HG03565 (cell line): ENCODE measurements around the gene NLRP12.
"Not testable (repeated sequence)": the region's sequence is repeated elsewhere in the genome, so short reads cannot be mapped to it uniquely, and the experiment has no call there.

Experiments used
- ATAC-seq: cut with Tn5 transposase; IDR thresholded peaks from one replicate; pipeline ENCODE4 v1.9.1; 2021; ENCODE audit warnings: mild to moderate bottlenecking, moderate library complexity; ENCODE audit not compliant: unreplicated experiment

The NLRP12 gene

DNA sequence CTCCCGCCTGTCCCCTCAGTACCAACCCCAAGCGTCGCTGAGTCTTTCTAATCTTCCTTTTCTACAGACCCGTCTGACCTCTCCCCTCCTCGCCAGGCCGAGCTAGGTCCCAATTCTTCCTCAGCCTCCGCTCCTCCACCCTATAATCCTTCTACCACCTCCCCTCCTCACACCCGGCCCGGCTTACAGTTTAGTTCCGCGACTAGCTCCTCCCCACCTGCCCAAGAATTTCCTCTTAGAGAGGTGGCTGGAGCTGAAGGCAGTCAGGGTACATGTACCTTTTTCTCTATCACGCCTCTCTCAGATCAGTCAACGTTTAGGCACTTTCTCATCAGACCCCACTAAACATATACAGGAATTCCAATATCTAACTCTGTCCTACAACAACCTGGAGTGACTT is 8.7 kb upstream of the NLRP12 start:
- not testable (repeated sequence) for ATAC-seq

DNA sequence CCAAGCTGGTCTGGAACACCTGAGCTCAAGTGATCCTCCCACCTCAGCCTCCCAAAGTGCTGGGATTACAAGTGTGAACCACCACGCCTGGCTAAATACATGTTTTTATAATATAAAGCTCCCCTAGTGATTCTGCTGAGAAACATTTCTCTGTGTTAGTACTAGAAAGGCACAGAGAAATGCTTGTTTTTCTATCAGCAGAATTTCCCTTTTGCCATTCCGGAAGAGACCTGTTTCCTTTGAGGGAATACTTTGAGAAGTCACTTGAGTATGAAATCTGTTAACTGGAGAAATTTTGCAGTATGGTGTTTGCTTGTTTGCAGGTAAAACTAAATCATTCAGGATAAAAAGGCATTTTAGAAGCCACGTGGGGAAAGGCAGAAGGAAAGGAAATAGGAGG is 4.4 kb upstream of the NLRP12 start:
- ATAC-seq, result no peak

DNA sequence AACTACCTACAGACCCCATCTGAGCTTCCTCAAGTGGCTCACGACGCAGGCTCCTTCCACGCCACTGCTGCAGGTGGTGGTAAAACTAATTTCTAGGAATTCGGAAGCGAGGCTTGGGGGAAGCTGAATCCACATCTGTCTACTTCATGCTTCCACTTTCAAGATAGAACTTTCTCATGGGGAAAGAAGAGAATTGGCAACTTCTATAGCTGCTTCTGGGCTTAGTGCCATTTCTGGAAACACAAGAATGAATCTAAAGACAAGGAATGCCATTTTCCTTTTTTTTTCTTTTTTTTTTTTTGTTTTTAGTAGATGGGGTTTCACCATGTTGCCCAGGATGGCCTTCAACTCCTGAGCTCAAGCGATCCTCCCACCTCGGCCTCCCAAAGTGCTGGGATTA is 2.8 kb upstream of the NLRP12 start:
- no peak for ATAC-seq

DNA sequence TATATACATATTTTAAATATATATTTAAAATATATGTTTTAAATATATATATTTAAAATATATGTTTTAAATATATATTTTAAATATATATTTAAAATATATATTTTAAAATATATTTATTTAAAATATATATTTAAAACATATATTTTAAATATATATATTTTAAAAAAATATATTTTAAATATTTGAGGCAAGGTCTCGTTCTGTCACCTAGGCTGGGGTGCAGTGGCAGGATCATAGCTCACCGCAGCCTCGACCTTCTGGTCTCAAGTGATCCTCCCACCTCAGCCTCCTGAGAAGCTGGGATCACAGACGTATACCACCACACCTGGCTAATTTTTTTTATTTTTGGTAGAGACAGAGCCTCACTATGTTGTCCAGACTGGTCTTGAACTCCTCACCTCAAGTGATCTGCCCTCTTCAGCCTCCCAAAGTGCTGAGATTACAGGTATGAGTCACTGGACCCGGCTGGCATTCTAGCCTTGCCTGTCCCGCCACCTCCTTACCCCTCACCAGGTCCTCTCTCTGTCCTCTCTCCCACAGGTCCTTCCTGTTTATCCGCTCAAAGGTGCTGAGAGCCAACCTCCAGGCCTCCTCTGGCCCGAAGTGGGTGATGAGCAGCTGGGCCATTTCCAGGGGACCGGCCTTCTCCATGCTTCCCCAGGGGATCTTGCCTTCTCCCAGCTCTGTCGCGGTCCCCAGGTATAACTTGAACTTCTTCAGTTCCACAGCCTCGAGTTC is 564 bp downstream of the NLRP12 start:
- ATAC-seq, result no peak

DNA sequence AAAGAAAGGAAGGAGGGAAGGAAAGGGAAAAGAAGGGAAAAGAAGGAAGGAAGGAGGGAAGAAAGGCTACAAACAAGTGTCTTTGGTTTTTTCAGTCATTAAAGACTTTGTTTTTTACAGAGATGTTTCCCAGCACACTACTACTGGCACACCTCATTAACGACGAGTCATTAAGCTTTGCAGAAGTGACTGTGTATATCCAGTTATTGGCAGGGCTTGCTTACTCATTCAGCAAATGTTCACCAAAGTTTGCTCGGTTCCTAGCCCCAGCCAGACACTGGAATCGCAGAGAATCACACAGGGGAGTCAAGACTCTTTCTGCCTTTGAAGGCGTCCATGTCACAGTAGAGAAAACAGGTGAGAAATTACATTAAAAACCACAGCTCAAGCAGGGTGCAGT is 4.3 kb downstream of the NLRP12 start:
- no peak for ATAC-seq

DNA sequence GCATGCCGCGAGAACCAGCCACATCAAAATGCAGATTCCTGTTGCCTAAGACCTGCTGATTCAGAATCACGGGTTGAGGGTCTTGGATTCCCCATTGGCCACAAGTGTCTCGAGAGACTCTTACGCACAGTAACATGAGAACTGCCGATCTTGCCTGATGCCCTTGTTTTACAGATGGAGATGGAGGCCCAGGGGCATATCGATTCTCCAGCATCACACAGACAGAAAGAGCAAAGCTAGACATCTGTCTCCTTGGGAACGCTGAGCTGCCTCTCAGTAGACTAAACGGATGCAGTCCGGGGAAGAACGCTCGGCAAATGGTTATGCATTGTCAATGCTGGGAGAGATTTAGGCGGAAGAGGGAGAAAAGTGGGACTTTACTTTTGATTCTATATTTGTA is 5.4 kb downstream of the NLRP12 start:
- no peak for ATAC-seq

DNA sequence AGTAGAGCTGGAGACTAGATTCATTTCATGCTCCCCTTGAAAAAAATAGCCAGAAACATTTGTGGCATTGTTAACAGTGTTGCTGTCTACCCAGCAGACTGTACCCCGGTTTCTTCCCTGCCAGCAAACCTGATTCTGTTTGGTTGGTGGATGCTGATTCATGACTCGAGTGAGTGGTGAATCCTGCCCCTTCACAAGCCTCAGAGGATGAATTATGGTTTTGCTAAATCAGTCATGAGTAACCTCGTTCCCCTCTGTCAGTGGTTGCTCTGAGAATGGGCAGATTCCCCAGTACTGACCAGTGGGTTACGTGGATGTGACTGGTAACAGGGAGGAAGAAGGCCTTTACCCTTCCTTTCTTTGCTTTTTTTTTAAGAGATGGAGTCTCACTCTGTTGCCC is 10.1 kb downstream of the NLRP12 start:
- ATAC-seq, result no peak

DNA sequence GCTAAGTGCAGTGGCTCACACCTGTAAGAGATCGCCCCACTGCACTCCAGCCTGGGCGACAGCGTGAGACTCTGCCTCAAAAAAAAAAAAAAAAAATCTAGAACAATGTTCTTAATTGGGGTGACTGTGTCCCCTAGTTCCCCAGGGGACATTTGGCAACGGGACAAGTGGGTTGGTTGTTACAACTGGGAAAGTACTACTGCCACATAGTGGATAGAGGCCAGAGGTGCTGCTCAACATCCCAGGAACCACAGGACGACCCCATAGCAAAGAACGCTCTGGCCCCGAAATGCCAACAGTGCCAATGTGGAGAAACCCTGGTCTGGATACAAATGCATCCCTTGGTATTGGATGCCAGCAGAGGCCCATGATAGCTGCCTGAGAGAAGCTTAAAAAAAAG is 11.8 kb downstream of the NLRP12 start:
- no peak for ATAC-seq

DNA sequence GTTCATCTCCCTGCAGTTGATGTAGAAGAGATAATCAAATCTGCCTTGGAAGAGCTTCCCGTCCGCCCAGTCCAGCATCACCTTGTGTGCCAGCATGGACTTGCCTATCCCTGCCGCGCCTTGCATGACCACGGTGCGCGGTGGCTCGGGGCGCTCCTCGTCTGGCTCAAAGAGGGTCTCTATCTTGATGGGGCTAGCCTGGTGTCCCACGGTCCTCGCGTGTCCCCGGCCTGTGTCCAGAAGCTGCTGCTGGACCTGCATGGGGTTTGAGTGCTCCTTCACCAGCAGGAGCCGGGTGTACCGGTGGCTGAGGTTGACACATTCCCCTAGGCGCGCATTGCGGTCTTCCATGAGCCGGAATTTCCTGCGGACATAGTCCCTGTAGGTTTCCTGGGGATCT is 13.2 kb downstream of the NLRP12 start:
- ATAC-seq, result no peak

DNA sequence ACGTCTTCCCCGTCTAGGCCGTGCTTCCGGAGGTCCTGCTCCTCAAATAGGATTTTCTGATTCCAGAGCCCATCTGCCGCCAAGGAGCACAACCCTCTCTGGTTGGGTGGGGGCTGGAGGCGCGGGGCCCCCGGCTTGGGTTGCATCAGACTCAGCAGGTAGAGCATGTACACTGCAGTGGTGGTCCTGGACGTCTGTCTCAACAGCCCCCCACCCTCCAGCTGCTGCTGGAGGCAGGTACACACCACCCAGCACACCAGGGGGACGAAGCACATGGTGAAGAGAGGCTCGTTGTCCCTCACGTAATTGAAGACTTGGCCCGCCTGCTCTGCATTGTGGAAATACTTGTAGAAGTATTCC is 13.9 kb downstream of the NLRP12 start:
- no peak for ATAC-seq

DNA sequence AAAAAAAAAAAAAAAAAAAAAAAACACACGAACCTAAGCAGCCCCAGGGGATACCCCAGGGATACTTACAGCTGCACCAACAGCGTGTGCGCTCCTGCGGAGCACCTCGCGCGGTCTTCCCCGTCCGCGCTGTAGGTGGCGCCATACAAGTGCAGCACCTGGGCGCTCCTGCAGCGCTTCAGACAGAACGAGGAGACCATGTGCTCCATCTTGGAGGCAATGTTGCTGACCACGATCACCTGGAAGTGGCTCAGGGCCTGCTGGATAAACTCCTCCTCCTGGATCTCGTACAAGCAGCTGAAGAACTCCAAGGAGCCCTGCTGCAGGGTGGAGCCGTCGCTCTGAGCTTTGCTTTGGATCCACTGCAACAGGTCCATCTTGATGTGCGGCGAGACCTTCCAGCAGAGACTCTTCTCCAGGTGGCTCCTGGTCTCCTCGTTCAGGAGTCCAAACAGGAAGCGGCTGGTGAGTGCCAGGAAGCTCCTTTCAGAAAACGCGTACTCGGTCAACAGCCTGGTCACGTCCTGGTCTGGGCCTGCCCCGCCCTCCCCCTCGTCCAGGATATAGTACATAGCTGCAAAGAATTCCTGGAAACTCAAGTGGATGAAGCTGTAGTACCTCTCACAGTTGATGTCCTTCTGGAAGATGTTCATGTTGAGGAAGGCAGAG is 14.5 kb downstream of the NLRP12 start:
- ATAC-seq, result no peak

DNA sequence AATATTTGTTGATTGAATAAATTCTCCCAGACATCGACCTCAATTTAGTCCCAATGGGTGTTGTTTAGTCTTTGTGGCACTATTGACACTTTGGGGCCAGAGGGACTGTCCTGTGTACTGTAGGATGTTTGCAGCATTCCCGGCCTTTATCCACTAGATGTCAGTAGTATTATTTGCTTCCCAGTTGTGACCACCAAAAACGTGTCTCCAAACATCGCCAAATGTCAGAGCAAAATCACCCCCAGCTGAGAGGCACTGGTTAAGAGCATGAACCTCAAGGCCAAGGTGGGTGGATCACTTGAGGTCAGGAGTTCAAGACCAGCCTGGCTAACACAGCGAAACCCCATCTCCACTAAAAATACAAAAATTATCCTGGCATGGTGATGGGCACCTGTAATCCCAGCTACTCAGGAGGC is 15.4 kb downstream of the NLRP12 start:
- no peak for ATAC-seq

DNA sequence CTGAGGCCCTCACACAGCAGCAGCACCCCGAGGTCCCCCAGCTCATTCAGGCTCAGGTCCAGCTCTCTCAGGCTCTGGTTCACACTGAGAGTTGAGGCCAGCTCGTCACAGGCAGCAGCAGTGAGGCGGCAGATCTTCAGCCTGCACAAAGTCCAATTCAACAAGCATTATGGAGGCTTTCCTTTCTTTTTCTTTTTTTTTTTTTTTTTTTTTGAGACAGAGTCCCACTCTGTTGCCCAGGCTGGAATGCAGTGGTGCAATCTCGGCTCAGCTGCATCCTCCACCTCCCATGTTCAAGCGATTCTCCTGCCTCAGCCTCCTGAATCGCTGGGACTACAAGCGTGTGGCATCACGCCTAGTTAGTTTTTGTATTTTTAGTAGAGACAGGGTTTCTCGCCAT is 22.9 kb downstream of the NLRP12 start:
- ATAC-seq, result no peak

DNA sequence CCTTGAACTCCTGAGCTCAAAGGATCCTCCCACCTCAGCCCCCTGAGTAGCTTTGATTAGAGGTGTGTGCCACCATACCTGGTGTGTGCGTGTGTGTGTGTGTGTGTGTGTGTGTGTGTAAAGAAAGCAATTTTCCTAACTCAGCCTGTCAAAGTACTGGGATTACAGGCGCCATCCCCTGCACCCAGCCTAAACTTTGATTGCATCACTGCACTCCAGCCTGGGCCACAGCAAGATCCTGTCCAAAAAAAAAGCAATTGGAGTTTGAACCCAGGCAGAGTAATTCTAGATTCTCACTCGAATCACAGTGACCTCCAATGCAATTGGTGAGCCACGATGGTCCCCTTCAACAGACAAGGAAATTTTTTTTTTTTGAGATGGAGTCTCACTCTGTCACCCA is 29.1 kb downstream of the NLRP12 start:
- no peak for ATAC-seq

DNA sequence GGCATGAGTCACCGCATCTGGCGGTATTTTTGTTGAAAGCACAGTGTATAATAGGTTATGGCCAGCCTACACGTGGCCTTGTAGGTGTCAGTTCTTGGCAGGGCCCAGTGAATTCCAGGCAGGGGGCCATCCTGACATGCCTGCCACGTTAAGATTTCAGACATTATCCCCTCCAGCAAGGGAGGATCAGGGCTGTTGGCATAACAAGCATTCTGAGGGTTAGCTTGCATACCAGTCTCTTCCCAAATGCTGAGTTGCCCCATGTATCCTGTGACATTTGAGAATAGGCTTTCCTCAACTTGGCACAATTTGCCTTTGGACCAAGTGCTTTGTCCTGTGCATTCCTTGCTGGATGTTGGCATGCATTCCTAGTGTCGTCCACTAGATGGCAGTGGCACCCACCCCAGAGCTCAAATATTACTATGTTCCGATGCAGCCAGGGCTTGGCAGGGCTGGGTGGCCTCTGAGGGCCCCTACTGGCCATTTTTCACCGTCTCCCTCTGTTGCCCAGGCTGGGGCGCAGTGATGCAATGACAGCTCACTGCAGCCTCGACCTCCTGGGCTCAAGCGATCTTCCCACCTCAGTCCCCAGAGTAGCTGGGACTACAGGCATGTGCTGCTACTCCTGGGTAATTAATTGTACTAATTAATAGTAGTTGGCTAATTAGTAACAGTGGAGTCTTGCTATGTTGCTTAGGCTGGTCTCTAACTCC is 31.2 kb downstream of the NLRP12 start:
- peak; percentile 61 for ATAC-seq

DNA sequence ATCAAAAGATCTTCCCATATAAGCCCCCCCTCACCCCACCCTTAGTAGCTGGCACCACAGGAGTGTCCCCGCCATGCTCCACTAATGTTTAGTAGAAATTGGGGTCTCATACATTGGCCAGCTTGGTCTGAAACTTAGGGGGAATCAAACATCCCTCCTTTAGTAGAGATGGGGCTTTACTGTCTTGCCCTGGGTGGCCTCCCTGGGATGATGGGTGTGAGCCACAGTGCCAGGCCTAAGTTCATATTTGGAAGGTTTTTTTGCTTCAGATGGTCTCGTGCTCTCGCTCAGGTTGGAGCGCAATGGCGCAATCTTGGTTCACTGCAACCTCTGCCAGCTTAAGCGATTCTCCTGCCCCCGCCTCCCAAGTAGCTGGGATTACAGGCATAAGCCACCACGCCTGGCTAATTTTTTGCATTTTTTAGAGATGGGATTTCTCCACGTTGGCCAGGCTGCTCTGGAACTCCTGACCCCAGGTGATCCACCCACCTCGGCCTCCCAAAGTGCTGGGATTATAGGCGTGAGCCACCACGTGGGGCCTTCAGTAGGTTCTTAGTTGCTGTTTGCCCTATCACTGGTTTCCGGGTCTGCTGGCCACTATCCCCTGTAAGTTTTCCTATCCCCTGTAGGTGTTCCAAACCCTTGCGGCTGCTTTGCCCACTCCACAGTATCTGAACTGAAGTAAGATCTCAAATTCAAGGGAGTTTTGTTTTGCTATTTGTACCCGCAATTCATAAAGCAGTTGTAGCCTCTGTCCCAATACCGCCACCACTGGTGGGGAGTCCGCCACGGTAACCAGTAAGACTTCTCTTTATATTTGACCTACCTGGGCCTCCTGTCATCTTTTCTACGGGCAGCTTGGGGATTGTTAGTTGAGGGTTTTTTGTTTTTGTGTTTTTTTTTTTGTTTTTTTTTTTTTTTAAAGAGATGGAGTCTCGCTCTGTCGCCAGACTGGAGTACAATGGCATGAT is 34.1 kb downstream of the NLRP12 start:
- ATAC-seq, result no peak

DNA sequence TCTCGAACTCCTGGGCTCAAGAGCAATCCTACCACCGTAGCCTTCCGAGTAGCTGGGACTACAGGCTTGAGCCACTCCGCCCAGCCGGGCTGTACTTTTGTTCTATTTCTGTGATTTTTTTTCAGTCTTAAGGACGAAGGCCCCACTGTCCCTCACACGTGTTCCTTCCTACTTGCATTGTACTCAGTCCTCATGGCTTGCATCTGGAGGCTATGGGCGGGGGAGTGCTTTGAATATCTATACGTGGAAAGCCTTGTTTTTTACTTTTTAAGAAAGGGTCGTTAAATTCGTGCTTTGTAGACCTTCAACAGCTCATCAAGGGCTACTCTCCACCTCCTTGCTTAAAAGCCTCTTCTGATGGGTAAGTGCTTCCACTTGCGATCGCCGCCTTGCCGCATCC is 36.8 kb downstream of the NLRP12 start:
- ATAC-seq, result no peak

DNA sequence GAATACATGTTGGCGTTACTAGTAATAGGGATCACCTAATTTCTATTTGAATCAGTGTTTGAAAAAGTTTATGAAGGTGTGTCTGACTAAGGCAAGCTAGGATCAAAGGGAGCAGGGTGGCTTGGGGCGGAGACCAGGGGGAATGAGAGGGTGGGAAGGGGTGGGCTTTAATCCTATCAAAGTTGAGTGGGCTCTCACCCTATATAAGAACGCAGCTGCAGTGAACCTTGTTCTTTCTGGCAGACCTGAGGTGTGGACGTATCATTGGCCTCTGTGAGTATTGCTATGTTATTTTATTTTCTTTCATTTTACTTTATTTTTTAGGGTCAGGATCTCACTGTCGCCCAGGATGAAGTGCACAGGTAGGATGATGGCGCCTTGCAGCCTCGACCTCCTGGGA is 37.4 kb downstream of the NLRP12 start:
- no peak for ATAC-seq

DNA sequence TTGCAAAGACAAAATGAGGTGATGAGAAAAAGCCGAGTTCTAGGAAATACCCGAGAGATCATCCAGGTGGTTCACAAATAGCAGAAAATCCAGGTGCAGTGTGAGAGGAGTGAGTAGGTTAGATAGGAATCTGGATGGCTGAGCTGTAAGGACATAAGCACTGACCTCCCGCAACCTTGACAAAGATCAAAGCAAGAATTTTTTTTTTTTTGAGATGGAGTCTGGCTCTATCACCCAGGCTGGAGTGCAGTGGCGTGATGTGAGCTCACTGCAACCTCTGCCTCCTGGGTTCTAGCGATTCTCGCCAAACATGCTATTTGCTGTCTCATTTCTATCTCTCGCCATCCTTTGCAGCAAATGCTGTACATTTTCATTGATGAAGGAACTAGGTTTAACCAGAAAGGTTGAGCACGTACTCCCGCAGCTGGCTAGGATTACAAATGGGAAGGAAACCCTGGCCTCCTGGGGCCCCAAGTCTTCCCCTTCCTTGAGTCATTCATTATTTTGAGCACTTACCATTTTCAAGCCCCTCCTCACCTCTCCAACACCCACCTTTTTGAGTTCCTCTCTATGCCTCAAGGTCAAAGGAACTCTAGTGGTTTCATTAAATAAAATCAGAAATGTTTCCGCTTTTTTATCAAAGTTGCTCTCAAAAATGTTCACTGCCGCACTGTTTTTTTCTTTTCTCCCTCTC is 38.8 kb downstream of the NLRP12 start:
- ATAC-seq, result no peak

DNA sequence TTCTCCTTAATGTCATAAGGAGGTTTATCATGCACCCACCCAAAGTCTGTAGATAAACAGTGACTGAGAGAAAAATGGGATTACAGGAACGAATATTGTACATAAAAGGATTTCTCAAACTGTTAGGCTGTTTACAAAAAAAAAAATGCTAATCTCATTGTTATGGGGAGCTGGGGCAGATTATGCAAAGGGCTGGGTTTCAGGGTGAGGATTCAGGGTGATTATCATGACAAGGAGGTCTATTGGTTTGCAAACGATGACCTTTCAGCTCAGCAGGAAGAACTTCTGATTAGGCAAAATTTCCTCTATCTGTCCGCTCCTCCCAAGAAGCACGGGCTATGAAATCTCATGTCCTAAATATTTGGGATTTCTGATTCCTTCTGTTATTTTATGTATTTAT is 41.4 kb downstream of the NLRP12 start:
- no peak for ATAC-seq
